Subcutaneous abdominal adipose tissue (tissue), 5 donors: ENCODE measurements around the gene NRP2.

ENCODE experiments used
- H3K27ac ChIP-seq: one replicate; pipeline ENCODE4 v1.7.0; 2013; ENCODE audit warnings: low read depth, mild to moderate bottlenecking, inconsistent platforms, low read length, moderate library complexity
- H3K27me3 ChIP-seq, 5 donors: one replicate each; pipeline ENCODE4 v1.7.0; 2013; ENCODE audit warnings: low read length in 5 of 5, inconsistent platforms in 1 of 5; ENCODE audit not compliant: control insufficient read depth in 5 of 5, insufficient read depth in 4 of 5
- H3K36me3 ChIP-seq, 5 donors: one replicate each; pipeline ENCODE4 v1.7.0; 2013; ENCODE audit warnings: low read length in 5 of 5; ENCODE audit not compliant: control insufficient read depth in 5 of 5, insufficient read depth in 5 of 5
- H3K4me1 ChIP-seq, 5 donors: one replicate each; pipeline ENCODE4 v1.7.0; 2013; ENCODE audit warnings: low read length in 5 of 5, mild to moderate bottlenecking in 3 of 5, moderate library complexity in 1 of 5; ENCODE audit not compliant: control insufficient read depth in 5 of 5, insufficient read depth in 5 of 5
- H3K4me3 ChIP-seq, 5 donors: one replicate each; pipeline ENCODE4 v1.7.0; 2013; ENCODE audit warnings: low read length in 5 of 5, low read depth in 1 of 5
- H3K9ac ChIP-seq, 5 donors: one replicate each; pipeline ENCODE4 v1.7.0; 2013; ENCODE audit warnings: low read length in 5 of 5, mild to moderate bottlenecking in 4 of 5, moderate library complexity in 3 of 5
- H3K9me3 ChIP-seq, 5 donors: one replicate each; pipeline ENCODE4 v1.7.0; 2013; ENCODE audit warnings: low read length in 5 of 5; ENCODE audit not compliant: control insufficient read depth in 5 of 5
- donor health status: healthy.
- donor health status: healthy.
- donor health status: healthy.
- donor health status: healthy.
- donor health status: healthy.

NRP2 gene

DNA sequence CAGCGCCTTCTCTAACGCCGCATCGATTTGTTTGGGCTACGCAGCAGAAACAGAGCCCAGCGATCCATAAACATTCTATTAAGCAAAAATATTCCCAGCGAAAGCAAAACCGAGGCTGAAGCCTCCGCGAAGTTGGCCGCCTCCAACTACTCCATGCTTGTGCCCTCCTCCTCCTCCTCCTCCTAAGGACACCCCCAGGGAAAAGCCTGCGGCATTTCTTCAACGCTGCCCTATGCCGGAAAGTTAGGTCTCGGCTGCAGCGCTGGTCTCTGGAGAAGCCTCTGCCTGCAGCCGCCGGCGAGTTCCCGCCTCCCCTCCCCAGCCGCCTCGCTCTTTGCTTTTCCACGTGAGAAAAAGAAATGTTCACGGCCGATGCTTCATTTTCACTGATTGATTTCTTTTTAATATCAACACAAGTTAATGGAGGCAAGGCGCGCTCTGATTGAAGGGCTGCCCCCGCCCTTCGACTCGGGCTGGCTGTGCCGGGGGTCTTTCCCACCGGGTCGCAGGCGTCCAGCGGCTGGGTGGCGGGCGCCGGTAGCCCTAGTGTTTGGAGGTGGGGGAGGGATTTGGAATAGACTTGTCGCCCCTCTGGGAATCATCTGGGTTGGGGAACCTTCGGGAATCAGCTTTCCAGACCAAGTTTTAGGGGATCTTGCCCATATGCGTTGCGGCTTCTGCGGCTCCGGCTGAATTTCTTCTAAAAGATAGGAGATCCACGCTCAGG, 3.9 kb downstream of the NRP2 start:
- Histone ChIP-seq H3K27ac (peak overlapping the region; percentile 88), H3K9me3 (no peaks in the 10 kb centered on the region), H3K4me1 (peaks cover 0 to 83% (median 67%) of the 10 kb centered on the region in 5 donors), H3K27me3 (no peaks in the 10 kb centered on the region), H3K9ac (peak overlapping the region; percentile 56 to 88 (median 77)), H3K36me3 (no peaks in the 10 kb centered on the region), H3K4me3 (peak overlapping the region; percentile 75 to 83 (median 82))

GRCh38 chr2:205686783-205687640, 4.7 kb downstream of the NRP2 start:
- H3K27me3 ChIP-seq, result no peaks in the 10 kb centered on the region
- peaks cover 0 to 77% (median 61%) of the 10 kb centered on the region in 5 donors for H3K4me1 ChIP-seq
- peak overlapping the region; percentile 75 to 83 (median 82) for H3K4me3 ChIP-seq
- peak overlapping the region; percentile 56 to 88 (median 77) for H3K9ac ChIP-seq
- H3K36me3 ChIP-seq, result no peaks in the 10 kb centered on the region
- H3K27ac ChIP-seq, result peak overlapping the region; percentile 88
- no peaks in the 10 kb centered on the region for H3K9me3 ChIP-seq

GRCh38 chr2:205687641-205687956, 5.3 kb downstream of the NRP2 start:
- Histone ChIP-seq H3K27me3 (no peaks in the 10 kb centered on the region), H3K27ac (no peak overlapping the region), H3K4me3 (peak overlapping the region in 1 of 5 donors; percentile 81), H3K9me3 (no peaks in the 10 kb centered on the region), H3K36me3 (no peaks in the 10 kb centered on the region), H3K9ac (peak overlapping the region in 1 of 5 donors; percentile 46), H3K4me1 (peaks cover 0 to 79% (median 63%) of the 10 kb centered on the region in 5 donors)

DNA sequence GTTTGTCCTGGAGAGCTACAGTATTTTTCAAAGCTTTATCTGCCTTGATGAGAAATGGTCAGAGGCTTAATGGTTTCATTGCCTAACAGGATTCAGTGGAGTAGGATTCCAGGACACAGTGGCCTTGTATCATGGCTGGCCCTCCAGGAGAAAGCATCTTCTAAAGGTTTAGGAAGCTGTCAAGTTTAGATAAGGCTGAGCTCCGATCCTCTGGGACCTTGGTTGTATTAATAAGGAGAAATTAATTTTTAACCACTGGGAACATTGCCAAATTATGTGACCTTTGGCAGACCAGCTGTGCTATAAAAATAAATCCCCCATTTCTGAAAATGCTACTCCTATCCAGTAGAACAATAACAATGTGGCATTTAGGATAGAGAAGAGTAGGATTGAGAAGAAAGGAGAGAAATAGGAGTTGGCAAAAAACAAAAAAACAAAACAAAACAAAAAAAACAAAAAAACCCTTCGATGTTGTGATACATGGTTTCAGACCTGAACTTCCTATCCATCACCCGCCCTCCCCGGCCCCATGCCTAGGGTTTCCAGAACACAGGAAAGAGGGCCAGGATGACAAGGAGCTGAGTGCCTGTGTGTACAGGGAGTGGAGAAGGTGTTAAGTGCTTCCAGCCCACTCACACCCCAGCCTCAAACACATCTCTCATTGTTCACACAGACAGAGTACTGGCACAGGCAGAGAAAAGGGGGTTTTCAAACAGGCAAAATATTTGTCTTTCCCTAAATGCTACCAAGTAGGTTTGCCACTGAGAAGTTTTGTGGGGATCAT, 6.3 kb downstream of the NRP2 start:
- H3K9ac ChIP-seq, result peak overlapping the region in 1 of 5 donors; percentile 45
- H3K4me1 ChIP-seq, result peaks cover 0 to 72% (median 59%) of the 10 kb centered on the region in 5 donors
- no peaks in the 10 kb centered on the region for H3K27me3 ChIP-seq
- peak overlapping the region; percentile 27 for H3K27ac ChIP-seq
- no peaks in the 10 kb centered on the region for H3K36me3 ChIP-seq
- no peak overlapping the region for H3K4me3 ChIP-seq
- H3K9me3 ChIP-seq, result no peaks in the 10 kb centered on the region

DNA sequence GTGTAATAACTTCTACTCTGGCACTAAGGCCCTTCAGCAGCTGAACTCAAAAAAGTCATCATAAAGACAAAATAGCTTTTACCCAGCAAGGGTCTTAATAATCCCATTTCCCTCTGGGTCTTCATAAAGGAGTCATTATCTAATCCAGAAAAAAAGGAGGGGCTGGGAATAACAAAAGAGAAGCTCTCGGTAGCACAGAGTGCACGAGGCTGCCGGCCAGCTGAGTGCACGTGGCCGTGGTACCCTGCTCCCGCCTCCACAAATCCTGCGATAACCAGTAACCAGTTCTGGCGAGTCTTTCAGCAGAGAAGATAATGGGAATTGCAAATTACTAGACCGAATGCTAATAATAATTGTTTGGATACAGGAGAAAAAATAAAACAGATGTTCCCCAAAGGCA, 7.5 kb downstream of the NRP2 start:
- Histone ChIP-seq H3K9me3 (no peaks in the 10 kb centered on the region), H3K4me1 (peaks cover 0 to 67% (median 47%) of the 10 kb centered on the region in 5 donors), H3K9ac (no peak overlapping the region), H3K27ac (no peak overlapping the region), H3K36me3 (no peaks in the 10 kb centered on the region), H3K4me3 (no peak overlapping the region), H3K27me3 (no peaks in the 10 kb centered on the region)

DNA sequence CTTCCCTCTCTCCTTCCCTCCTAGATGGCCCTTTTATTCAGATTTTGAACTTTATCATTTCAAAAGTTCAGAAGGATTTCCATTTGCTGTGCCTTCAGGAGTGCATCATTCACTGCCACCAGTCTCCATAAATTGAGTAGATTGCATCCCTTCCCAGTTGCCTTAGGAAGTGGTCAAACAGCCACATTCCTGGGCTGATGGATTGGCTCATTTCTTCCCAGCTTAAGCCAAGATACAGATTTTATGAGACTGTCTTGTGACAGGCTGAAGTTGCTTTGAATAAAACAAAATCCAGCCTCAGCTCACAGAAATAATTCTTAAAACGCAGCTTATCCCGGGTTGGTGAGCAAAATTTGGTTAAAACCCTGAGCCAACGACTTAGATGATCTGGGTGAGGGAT, 9.8 kb downstream of the NRP2 start:
- Histone ChIP-seq H3K36me3 (no peaks in the 10 kb centered on the region), H3K27me3 (no peaks in the 10 kb centered on the region), H3K9ac (no peak overlapping the region), H3K9me3 (no peaks in the 10 kb centered on the region), H3K27ac (no peak overlapping the region), H3K4me1 (peaks cover 0 to 69% (median 51%) of the 10 kb centered on the region in 5 donors), H3K4me3 (no peak overlapping the region)

DNA sequence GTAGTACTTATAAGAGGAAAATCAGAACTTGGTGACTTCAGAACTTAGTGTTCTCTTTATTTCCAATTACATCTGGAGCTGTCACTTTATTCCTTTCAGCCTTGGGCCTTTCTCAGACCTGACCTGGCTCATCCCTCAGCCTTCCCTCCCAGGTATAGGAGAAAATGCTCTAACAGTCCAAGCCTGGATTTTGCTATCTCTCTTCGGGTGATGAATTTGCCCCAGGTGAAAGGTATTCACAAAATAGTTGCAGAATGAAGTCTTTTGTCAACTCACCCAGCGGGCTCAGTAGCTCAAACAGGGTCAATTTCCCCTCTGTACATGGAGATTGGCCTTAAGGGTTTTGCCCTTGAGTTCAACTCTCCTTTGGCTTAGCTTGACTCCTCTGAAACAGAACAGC, 12.0 kb downstream of the NRP2 start:
- H3K9ac ChIP-seq, result no peak overlapping the region
- H3K4me3 ChIP-seq, result no peak overlapping the region
- no peaks in the 10 kb centered on the region for H3K9me3 ChIP-seq
- peaks cover 0 to 68% (median 54%) of the 10 kb centered on the region in 5 donors for H3K4me1 ChIP-seq
- peaks cover 0 to 12% (median 6%) of the 10 kb centered on the region in 5 donors for H3K36me3 ChIP-seq
- no peak overlapping the region for H3K27ac ChIP-seq
- H3K27me3 ChIP-seq, result no peaks in the 10 kb centered on the region

- Histone ChIP-seq H3K27ac (peak overlapping the region; percentile 38), H3K4me3 (peak overlapping the region in 1 of 5 donors; percentile 20), H3K36me3 (peaks cover 0 to 20% (median 8%) of the 10 kb centered on the region in 5 donors), H3K9ac (no peak overlapping the region), H3K4me1 (peaks cover 0 to 73% (median 65%) of the 10 kb centered on the region in 5 donors), H3K9me3 (no peaks in the 10 kb centered on the region), H3K27me3 (no peaks in the 10 kb centered on the region)
Observed at GRCh38 chr2:205695460-205695991, 13.2 kb downstream of the NRP2 start.

- Histone ChIP-seq H3K9ac (no peak overlapping the region), H3K36me3 (peaks cover 0 to 20% (median 8%) of the 10 kb centered on the region in 5 donors), H3K27ac (peak overlapping the region; percentile 38), H3K4me1 (peaks cover 0 to 81% (median 73%) of the 10 kb centered on the region in 5 donors), H3K4me3 (no peak overlapping the region), H3K9me3 (no peaks in the 10 kb centered on the region), H3K27me3 (no peaks in the 10 kb centered on the region)
Observed at GRCh38 chr2:205696331-205696926, 14.1 kb downstream of the NRP2 start.
